GM23248 (cell line): Measurements from ENCODE around the gene CRTAC1. TPM values are rescaled to one million over a fixed set of nuclear protein-coding genes. Genes with fewer than 3 reads are reported as not detected.

Experiments
- DNase-seq: peaks from one replicate; pipeline ENCODE4 v3.0.0-alpha.2; 2015
- H2AFZ ChIP-seq: fragments of 200-600 bp; sonication (generic); 2 replicates; pipeline ENCODE4 v1.6.1; 2016; ENCODE audit warnings: antibody characterized with exemption
- H3F3A ChIP-seq: fragments of 200-600 bp; sonication (generic); 2 replicates; pipeline ENCODE4 v1.6.1; 2016; ENCODE audit warnings: mild to moderate bottlenecking, antibody characterized with exemption, mixed run types; ENCODE audit not compliant: insufficient read depth
- H3K27ac ChIP-seq: fragments of 200-600 bp; sonication (generic); 2 replicates; pipeline ENCODE4 v1.5.1; 2016; ENCODE audit warnings: mild to moderate bottlenecking
- H3K27me3 ChIP-seq: fragments of 200-600 bp; sonication (generic); replicated peaks from 2 replicates; pipeline ENCODE4 v1.6.1; 2016; ENCODE audit warnings: mild to moderate bottlenecking; ENCODE audit not compliant: insufficient read depth
- H3K36me3 ChIP-seq: fragments of 200-600 bp; sonication (generic); 2 replicates; pipeline ENCODE4 v1.6.1; 2016; ENCODE audit warnings: low read depth, mild to moderate bottlenecking
- H3K4me1 ChIP-seq: fragments of 200-600 bp; sonication (generic); 2 replicates; pipeline ENCODE4 v1.6.1; 2016; ENCODE audit warnings: mild to moderate bottlenecking; ENCODE audit not compliant: insufficient read depth
- H3K4me2 ChIP-seq: fragments of 200-600 bp; sonication (generic); one replicate; pipeline ENCODE4 v1.6.1; 2016; ENCODE audit warnings: mild to moderate bottlenecking; ENCODE audit not compliant: unreplicated experiment
- H3K4me3 ChIP-seq: fragments of 200-600 bp; sonication (generic); 2 replicates; pipeline ENCODE4 v1.5.1; 2016; ENCODE audit warnings: mild to moderate bottlenecking
- H3K79me2 ChIP-seq: fragments of 200-600 bp; sonication (generic); 2 replicates; pipeline ENCODE4 v1.6.1; 2016; ENCODE audit warnings: mild to moderate bottlenecking; ENCODE audit not compliant: insufficient read depth
- H3K9ac ChIP-seq: fragments of 200-600 bp; sonication (generic); 2 replicates; pipeline ENCODE4 v1.6.1; 2016; ENCODE audit warnings: mild to moderate bottlenecking
- H3K9me2 ChIP-seq: fragments of 200-600 bp; sonication (generic); 2 replicates; pipeline ENCODE4 v1.6.1; 2016; ENCODE audit warnings: mixed run types, mild to moderate bottlenecking, moderate library complexity; ENCODE audit not compliant: insufficient read depth
- H3K9me3 ChIP-seq: fragments of 200-600 bp; sonication (generic); one replicate; pipeline ENCODE4 v1.6.1; 2017; ENCODE audit warnings: low read depth
- H4K20me1 ChIP-seq: fragments of 200-600 bp; sonication (generic); 2 replicates; pipeline ENCODE4 v1.6.0; 2016; ENCODE audit not compliant: insufficient read depth
- EZH2 ChIP-seq: fragments of 200-600 bp; sonication (generic); IDR thresholded peaks from 2 replicates; pipeline ENCODE4 v1.6.1; 2018; ENCODE audit warnings: antibody characterized with exemption, mild to moderate bottlenecking; ENCODE audit not compliant: insufficient read depth, poor library complexity, severe bottlenecking
- EZH2phosphoT487 ChIP-seq: fragments of 200-600 bp; sonication (generic); IDR thresholded peaks from 2 replicates; pipeline ENCODE4 v1.6.1; 2018; ENCODE audit warnings: antibody characterized with exemption, moderate library complexity, mild to moderate bottlenecking, low read depth; ENCODE audit not compliant: insufficient read depth
- WGBS, 2 experiments: methylation state at CpG; one replicate each; pipeline ENCODE4 v1.1.6; 2015 to 2017; ENCODE audit warnings: low lambda C conversion rate in 2 of 2, low coverage in 1 of 2; ENCODE audit errors: missing lambda C conversion rate in 2 of 2; 5-methylcytosine and 5-hydroxymethylcytosine counted together
- in situ Hi-C: fragments of 300-500 bp; cut with MboI; formaldehyde crosslinking; loops from 2 replicates; pipeline ENCODE4 v1.15.0; 2020
- polyA plus RNA-seq: library from polyadenylated mRNA; unstranded; fragments of >200 nt; fragmentation: Nextera tagmentation; extraction: Ambion mirVana; gene quantifications from 2 replicates; pipeline ENCODE4 v1.2.1, GENCODE V29; 2016
- total RNA-seq: library from RNA; depleted of rRNA; stranded (reverse); fragments of >200 nt; shearing (Covaris generic); gene quantifications from 2 replicates; pipeline ENCODE4 v1.2.3, GENCODE V29; 2014

CRTAC1 gene
- total and polyA plus RNA-seq, 2 experiments from 2014 or later, result not detected

DNA sequence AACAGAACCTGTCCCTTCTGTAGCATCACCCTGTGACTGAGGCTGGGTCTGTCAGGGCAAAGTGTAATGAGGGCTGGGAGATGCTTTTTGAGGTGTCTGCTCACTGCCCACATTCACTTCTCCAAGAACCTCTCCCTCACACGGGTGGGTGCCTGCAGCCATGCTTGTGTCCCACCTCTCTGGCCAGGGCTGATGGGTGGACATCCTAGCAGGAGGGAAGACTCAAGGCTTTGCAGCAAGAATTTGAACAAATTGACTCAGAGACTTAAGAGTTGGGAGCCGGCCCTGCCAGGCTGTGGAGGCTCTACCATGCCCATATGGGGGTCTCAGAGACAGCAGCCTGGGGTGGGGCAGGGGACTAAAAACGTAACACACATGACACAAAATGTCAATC lies 147.3 kb downstream of the CRTAC1 start:
- DNase-seq, result no peak
- H3K4me2 ChIP-seq, result peak overlapping the region; percentile 10
- H2AFZ ChIP-seq, result no peak overlapping the region
- H3K9ac ChIP-seq, result no peak overlapping the region
- in situ Hi-C loops, result no loop called here
- H3K9me2 ChIP-seq, result no peaks in the 10 kb centered on the region
- no peaks in the 10 kb centered on the region for H3K9me3 ChIP-seq
- no peaks in the 10 kb centered on the region for H4K20me1 ChIP-seq
- no peak for TF ChIP-seq EZH2
- TF ChIP-seq EZH2phosphoT487, result no peak
- no peaks in the 10 kb centered on the region for H3K79me2 ChIP-seq
- WGBS, 2 experiments, result 59 to 68% methylated on average over 3 of the region's 3 CpGs
- no peak overlapping the region for H3K27ac ChIP-seq
- H3K4me1 ChIP-seq, result peaks cover 5% of the 10 kb centered on the region
- no peaks in the 10 kb centered on the region for H3F3A ChIP-seq
- H3K4me3 ChIP-seq, result no peak overlapping the region
- no peaks in the 10 kb centered on the region for H3K36me3 ChIP-seq
- H3K27me3 ChIP-seq, result no peaks in the 10 kb centered on the region; the same call in 1 of the 2 replicates

DNA sequence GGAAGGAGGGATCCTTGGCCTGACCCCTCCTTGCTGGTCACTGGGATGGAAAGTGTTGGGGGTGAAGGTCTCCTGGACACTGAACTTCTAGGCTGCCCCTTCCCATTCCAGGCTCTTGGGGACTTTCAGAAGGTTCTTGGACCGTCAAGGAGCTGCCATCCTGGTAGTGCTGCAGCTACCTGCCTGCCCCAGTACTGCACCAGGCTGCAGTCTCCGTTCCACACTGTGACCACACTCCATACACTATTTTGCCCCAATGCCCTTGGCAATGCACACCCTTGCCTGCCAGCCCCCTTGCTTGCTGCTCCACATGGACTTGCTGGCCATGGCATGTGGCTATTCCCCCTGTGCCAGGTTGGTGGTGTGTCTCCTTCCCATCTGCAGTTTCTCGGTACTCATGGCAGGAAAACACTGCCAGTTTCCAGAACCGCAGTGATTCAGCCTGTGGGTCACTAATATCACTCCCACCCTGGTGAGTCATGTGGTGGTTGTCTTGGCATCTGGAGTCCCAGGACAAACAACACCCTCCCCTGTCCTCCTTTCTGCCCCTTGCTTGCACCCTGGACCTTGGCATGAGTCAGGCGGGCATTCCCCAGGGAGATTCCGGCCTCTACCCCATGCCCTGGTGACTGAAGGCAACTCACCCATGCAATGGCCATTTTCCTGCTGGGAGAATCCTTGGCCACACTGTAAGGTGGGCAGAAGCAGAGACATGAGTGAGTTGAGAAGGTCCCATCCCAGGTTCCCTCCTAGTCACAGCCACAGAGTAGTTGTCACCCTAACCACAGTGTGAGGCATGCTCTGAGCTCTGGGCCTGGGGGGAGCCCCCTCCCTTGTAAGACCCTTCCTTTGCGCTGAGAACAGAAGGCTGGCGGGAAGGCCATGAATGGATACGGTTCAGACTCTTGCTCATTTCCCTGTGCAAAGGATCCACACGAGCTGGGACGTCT lies 148.0 kb downstream of the CRTAC1 start:
- DNase-seq, result peak; percentile 95
- TF ChIP-seq EZH2, result no peak
- no peak for TF ChIP-seq EZH2phosphoT487
- Histone ChIP-seq H3K9ac (peak overlapping the region; percentile 12; the same call in 1 of the 2 replicates), H3K9me2 (no peaks in the 10 kb centered on the region), H3K4me2 (peak overlapping the region; percentile 10), H4K20me1 (no peaks in the 10 kb centered on the region), H2AFZ (no peak overlapping the region), H3K4me3 (no peak overlapping the region), H3K4me1 (peaks cover 5% of the 10 kb centered on the region), H3K27me3 (no peaks in the 10 kb centered on the region; the same call in 1 of the 2 replicates), H3K27ac (no peak overlapping the region), H3K79me2 (no peaks in the 10 kb centered on the region), H3F3A (no peaks in the 10 kb centered on the region), H3K36me3 (no peaks in the 10 kb centered on the region), H3K9me3 (no peaks in the 10 kb centered on the region)
- WGBS, 2 experiments, result 65 to 66% methylated on average over 11 of the region's 11 CpGs
- in situ Hi-C loops, result no loop called here

DNA sequence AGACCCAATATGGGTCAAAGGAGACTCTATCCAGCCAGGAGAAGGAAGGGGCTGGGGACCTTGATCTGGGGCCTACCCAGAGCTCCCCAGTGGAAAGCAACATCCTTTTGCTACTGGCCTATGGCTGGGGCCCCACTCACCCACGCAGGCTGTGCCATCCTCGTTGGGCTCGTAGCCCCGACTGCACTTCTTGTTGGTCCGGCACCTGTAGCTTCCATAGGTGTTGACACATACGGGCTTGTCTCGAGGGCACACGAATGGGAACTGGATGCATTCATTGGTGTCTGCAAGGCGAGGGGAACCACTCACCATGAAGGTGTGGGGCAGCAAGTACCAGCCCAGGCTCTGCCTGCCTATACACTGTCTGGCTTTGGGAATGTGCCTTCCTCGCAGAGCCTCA lies 150.3 kb downstream of the CRTAC1 start:
- Histone ChIP-seq H3K27me3 (peaks cover 15% of the 10 kb centered on the region), H3K4me3 (no peak overlapping the region), H3K9me2 (no peaks in the 10 kb centered on the region), H2AFZ (no peak overlapping the region), H4K20me1 (no peaks in the 10 kb centered on the region), H3K9me3 (no peaks in the 10 kb centered on the region), H3K9ac (no peak overlapping the region), H3K79me2 (no peaks in the 10 kb centered on the region), H3K27ac (no peak overlapping the region), H3K36me3 (no peaks in the 10 kb centered on the region), H3F3A (no peaks in the 10 kb centered on the region), H3K4me2 (no peak overlapping the region), H3K4me1 (peaks cover 5% of the 10 kb centered on the region)
- TF ChIP-seq EZH2phosphoT487, result no peak
- TF ChIP-seq EZH2, result no peak
- no peak for DNase-seq
- 80 to 86% methylated on average over 10 of the region's 10 CpGs for WGBS, 2 experiments
- in situ Hi-C loops, result no loop called here

DNA sequence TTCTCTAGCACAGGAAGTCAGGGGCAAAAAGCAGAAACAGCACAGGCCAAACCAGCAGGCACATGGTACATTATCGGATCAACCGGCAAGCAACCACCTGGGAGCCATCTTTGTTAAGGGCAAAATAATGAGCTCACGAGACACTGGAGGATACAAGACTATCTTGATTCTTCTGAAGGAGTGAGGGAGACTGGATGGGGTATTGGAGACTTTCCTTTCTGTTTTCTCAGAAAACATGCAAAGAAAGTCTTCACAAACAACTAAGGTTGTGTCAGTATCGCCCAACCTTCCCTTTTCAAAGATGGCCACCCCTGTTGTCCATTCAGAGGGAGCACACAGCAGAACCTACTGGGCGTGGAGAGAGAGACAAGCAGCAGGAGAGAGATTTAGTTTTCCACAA lies 151.2 kb downstream of the CRTAC1 start:
- Histone ChIP-seq H3K9me3 (no peaks in the 10 kb centered on the region), H3K9me2 (no peaks in the 10 kb centered on the region), H4K20me1 (no peaks in the 10 kb centered on the region), H3K4me1 (peaks cover 5% of the 10 kb centered on the region), H3F3A (no peaks in the 10 kb centered on the region), H3K4me2 (no peak overlapping the region), H3K27me3 (peaks cover 22% of the 10 kb centered on the region), H3K79me2 (no peaks in the 10 kb centered on the region), H3K36me3 (no peaks in the 10 kb centered on the region), H2AFZ (no peak overlapping the region), H3K4me3 (no peak overlapping the region), H3K27ac (no peak overlapping the region), H3K9ac (no peak overlapping the region)
- DNase-seq, result no peak
- TF ChIP-seq EZH2phosphoT487 (no peak), EZH2 (no peak)
- in situ Hi-C loops, result no loop called here
- WGBS, 2 experiments, result 82 to 84% methylated on average over 5 of the region's 5 CpGs

DNA sequence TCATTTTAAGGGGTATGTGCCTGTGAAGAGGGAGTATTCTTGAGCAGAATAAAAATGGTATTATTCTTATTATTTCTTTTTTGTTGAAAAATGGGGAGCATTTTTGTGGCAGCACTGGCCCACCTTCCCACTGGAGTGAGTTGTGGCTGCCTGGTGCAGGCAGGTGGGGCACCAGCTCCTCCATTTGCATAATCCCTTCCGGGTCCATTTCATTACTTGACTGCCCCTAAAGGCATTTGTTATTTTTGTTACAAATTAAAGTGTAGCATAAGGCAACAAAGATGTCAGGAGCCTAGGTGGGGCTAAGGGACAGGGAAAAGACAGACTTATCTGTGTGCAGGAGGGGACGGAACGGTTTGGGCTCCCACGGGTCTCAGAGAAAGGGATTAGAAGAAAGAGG lies 154.0 kb downstream of the CRTAC1 start:
- H3K27me3 ChIP-seq, result peaks cover 34% of the 10 kb centered on the region
- H3K79me2 ChIP-seq, result no peaks in the 10 kb centered on the region
- H3K27ac ChIP-seq, result no peak overlapping the region
- no peak overlapping the region for H3K9ac ChIP-seq
- no peaks in the 10 kb centered on the region for H3K4me1 ChIP-seq
- no peaks in the 10 kb centered on the region for H3K36me3 ChIP-seq
- no peaks in the 10 kb centered on the region for H4K20me1 ChIP-seq
- no peak for DNase-seq
- H3K9me2 ChIP-seq, result no peaks in the 10 kb centered on the region
- no peak overlapping the region for H2AFZ ChIP-seq
- no peaks in the 10 kb centered on the region for H3K9me3 ChIP-seq
- 34 to 48% methylated on average over 4 of the region's 4 CpGs for WGBS, 2 experiments
- TF ChIP-seq EZH2 (no peak), EZH2phosphoT487 (no peak)
- in situ Hi-C loops, result no loop called here
- no peak overlapping the region for H3K4me3 ChIP-seq
- H3F3A ChIP-seq, result no peaks in the 10 kb centered on the region
- H3K4me2 ChIP-seq, result no peak overlapping the region
